ENCODE measurements around the gene SF3A2. TPM values are rescaled to one million over a fixed set of nuclear protein-coding genes. Genes with fewer than 3 reads are reported as not detected.
A peak's percentile ranks its signal among the peaks of the same experiment; 100 is the strongest.

The SF3A2 gene
- total RNA-seq, 8 experiments from 2014 or later: 13.1 to 72.6 (median 49.9) TPM

GRCh38 chr19:2250766-2251105, 14.1 kb downstream of the SF3A2 start:
- no peak overlapping the region for H3K4me3 ChIP-seq
- in situ Hi-C loops (cut with MboI; ENCODE audit: low pct_unique_long_range_greater_than_20kb in 2 of 9, low sequenced_read_pairs in 9 of 9, unreplicated experiment in 9 of 9): no loop called here
- 3% methylated on average over 6 of the region's 40 CpGs; no CpG with 5 or more reads in 9 of the 10 experiments for WGBS, 10 experiments
- no peak overlapping the region for H3K27ac ChIP-seq
- ATAC-seq (replicated peaks in 6 of 8): peak in 3 of 8 experiments; percentile 1
- H3K4me1 ChIP-seq (replicated peaks in 1 of 2): peaks cover 24 to 28% of the 10 kb centered on the region in 2 donors

GRCh38 chr19:2251106-2252054, 14.8 kb downstream of the SF3A2 start:
- Histone ChIP-seq H3K4me1 (replicated peaks in 1 of 2) (peaks cover 24 to 28% of the 10 kb centered on the region in 2 donors), H3K4me3 (no peak overlapping the region), H3K27ac (no peak overlapping the region)
- in situ Hi-C loops (cut with MboI; ENCODE audit: low pct_unique_long_range_greater_than_20kb in 2 of 9, low sequenced_read_pairs in 9 of 9, unreplicated experiment in 9 of 9): no loop called here
- ATAC-seq (replicated peaks in 6 of 8): peak in 6 of 8 experiments; percentile 1 to 11 (median 6)
- 3 to 95% (median 21%) methylated on average over 2 to 15 of the region's 125 CpGs; no CpG with 5 or more reads in 5 of the 10 experiments for WGBS, 10 experiments

GRCh38 chr19:2252055-2252796, 15.6 kb downstream of the SF3A2 start:
- H3K4me1 ChIP-seq (replicated peaks in 1 of 2): peaks cover 24 to 28% of the 10 kb centered on the region in 2 donors
- no peak overlapping the region for H3K27ac ChIP-seq
- 5 to 100% (median 11%) methylated on average over 2 to 30 of the region's 74 CpGs; no CpG with 5 or more reads in 6 of the 10 experiments for WGBS, 10 experiments
- no peak overlapping the region for H3K4me3 ChIP-seq
- peak in 1 of 8 experiments; percentile 2 for ATAC-seq (replicated peaks in 6 of 8)
- in situ Hi-C loops (cut with MboI; ENCODE audit: low pct_unique_long_range_greater_than_20kb in 2 of 9, low sequenced_read_pairs in 9 of 9, unreplicated experiment in 9 of 9): no loop called here

GRCh38 chr19:2252797-2253105, 16.1 kb downstream of the SF3A2 start:
- 0% methylated on average over 7 of the region's 18 CpGs; no CpG with 5 or more reads in 9 of the 10 experiments for WGBS, 10 experiments
- no peak overlapping the region for H3K27ac ChIP-seq
- in situ Hi-C loops (cut with MboI; ENCODE audit: low pct_unique_long_range_greater_than_20kb in 2 of 9, low sequenced_read_pairs in 9 of 9, unreplicated experiment in 9 of 9): no loop called here
- ATAC-seq (replicated peaks in 6 of 8): peak in 4 of 8 experiments; percentile 2 to 19 (median 12)
- peaks cover 24 to 28% of the 10 kb centered on the region in 2 donors for H3K4me1 ChIP-seq (replicated peaks in 1 of 2)
- H3K4me3 ChIP-seq: peak overlapping the region in 1 of 5 donors; percentile 6

- no peak overlapping the region for H3K27ac ChIP-seq
- H3K4me1 ChIP-seq (replicated peaks in 1 of 2): peaks cover 24 to 28% of the 10 kb centered on the region in 2 donors
- WGBS, 10 experiments: 0 to 31% (median 0%) methylated on average over 2 to 5 of the region's 77 CpGs; no CpG with 5 or more reads in 7 of the 10 experiments
- H3K4me3 ChIP-seq: peak overlapping the region in 2 of 5 donors; percentile 6 to 19
- ATAC-seq (replicated peaks in 6 of 8): peak in 5 of 8 experiments; percentile 15 to 49 (median 20)
- in situ Hi-C loops (cut with MboI; ENCODE audit: low pct_unique_long_range_greater_than_20kb in 2 of 9, low sequenced_read_pairs in 9 of 9, unreplicated experiment in 9 of 9): no loop called here
Measured at GRCh38 chr19:2253106-2254063, 16.8 kb downstream of the SF3A2 start.

GRCh38 chr19:2254064-2254872, 17.6 kb downstream of the SF3A2 start:
- in situ Hi-C loops (cut with MboI; ENCODE audit: low pct_unique_long_range_greater_than_20kb in 2 of 9, low sequenced_read_pairs in 9 of 9, unreplicated experiment in 9 of 9): no loop called here
- 45 to 100% (median 77%) methylated on average over 1 to 5 of the region's 20 CpGs; no CpG with 5 or more reads in 4 of the 10 experiments for WGBS, 10 experiments
- ATAC-seq (replicated peaks in 6 of 8): peak in 4 of 8 experiments; percentile 10 to 31 (median 18)
- no peak overlapping the region for H3K27ac ChIP-seq
- H3K4me1 ChIP-seq (replicated peaks in 1 of 2): peaks cover 24 to 28% of the 10 kb centered on the region in 2 donors
- H3K4me3 ChIP-seq: no peak overlapping the region

- H3K4me1 ChIP-seq (replicated peaks in 1 of 2): peaks cover 22 to 24% of the 10 kb centered on the region in 2 donors
- no peak overlapping the region for H3K27ac ChIP-seq
- ATAC-seq (replicated peaks in 6 of 8): peak in 2 of 8 experiments; percentile 2 to 23
- 70 to 100% methylated on average over 2 to 3 of the region's 16 CpGs; no CpG with 5 or more reads in 8 of the 10 experiments for WGBS, 10 experiments
- no peak overlapping the region for H3K4me3 ChIP-seq
- in situ Hi-C loops (cut with MboI; ENCODE audit: low pct_unique_long_range_greater_than_20kb in 2 of 9, low sequenced_read_pairs in 9 of 9, unreplicated experiment in 9 of 9): no loop called here
Measured at GRCh38 chr19:2255112-2255845, 18.7 kb downstream of the SF3A2 start.

- ATAC-seq (replicated peaks in 6 of 8): no peak
- Histone ChIP-seq H3K27ac (no peak within 1 kb of the TSS), H3K4me1 (replicated peaks in 1 of 2) (peaks cover 20 to 22% of the 10 kb centered on the region in 2 donors), H3K4me3 (no peak within 1 kb of the TSS)
- in situ Hi-C loops (cut with MboI; ENCODE audit: low pct_unique_long_range_greater_than_20kb in 2 of 9, low sequenced_read_pairs in 9 of 9, unreplicated experiment in 9 of 9): no loop called here
- WGBS, 10 experiments: 76% methylated on average over 9 of the region's 24 CpGs; no CpG with 5 or more reads in 9 of the 10 experiments
Measured at GRCh38 chr19:2255982-2256685, 19.5 kb downstream of the SF3A2 start, which contains the start of gene JSRP1. Gene JSRP1 (minus strand): TSS chr19:2256417. CDS start chr19:2255314, 1,103 bp downstream.

- in situ Hi-C loops (cut with MboI; ENCODE audit: low pct_unique_long_range_greater_than_20kb in 2 of 9, low sequenced_read_pairs in 9 of 9, unreplicated experiment in 9 of 9): no loop called here
- 80 to 100% (median 93%) methylated on average over 2 to 3 of the region's 5 CpGs; no CpG with 5 or more reads in 5 of the 10 experiments for WGBS, 10 experiments
- ATAC-seq (replicated peaks in 6 of 8): no peak
- Histone ChIP-seq H3K27ac (no peak overlapping the region), H3K4me3 (no peak overlapping the region), H3K4me1 (replicated peaks in 1 of 2) (peaks cover 0 to 4% of the 10 kb centered on the region in 2 donors)
Measured at GRCh38 chr19:2259336-2259735, 22.7 kb downstream of the SF3A2 start.

GRCh38 chr19:2260341-2260805, 23.7 kb downstream of the SF3A2 start:
- in situ Hi-C loops (cut with MboI; ENCODE audit: low pct_unique_long_range_greater_than_20kb in 2 of 9, low sequenced_read_pairs in 9 of 9, unreplicated experiment in 9 of 9): no loop called here
- Histone ChIP-seq H3K27ac (no peak overlapping the region), H3K4me3 (no peak overlapping the region), H3K4me1 (replicated peaks in 1 of 2) (peaks cover 0 to under 1% of the 10 kb centered on the region in 2 donors)
- peak in 3 of 8 experiments; percentile 83 to 92 (median 87) for ATAC-seq (replicated peaks in 6 of 8)
- WGBS, 10 experiments: 7 to 91% (median 63%) methylated on average over 1 to 11 of the region's 11 CpGs; no CpG with 5 or more reads in 2 of the 10 experiments
